Stimulated activated naive CD4-positive, alpha-beta T cell (primary cell): Measurements from ENCODE around the gene SERPINC1.
"Not testable (repeated sequence)": the region's sequence is repeated elsewhere in the genome, so short reads cannot be mapped to it uniquely, and the experiment has no call there.

ENCODE experiments used
- DNase-seq, 6 experiments: peaks; one replicate each; lab custom pipeline; 2025; lab: John Stamatoyannopoulos, UW

The SERPINC1 gene

GRCh38 chr1:173889885-173890284, 27.2 kb downstream of the SERPINC1 start:
- DNase-seq: no peak

- no peak for DNase-seq
Observed at GRCh38 chr1:173888749-173889148, 28.4 kb downstream of the SERPINC1 start.

- DNase-seq: no peak
Observed at GRCh38 chr1:173887627-173888026, 29.5 kb downstream of the SERPINC1 start.

- DNase-seq: no peak
Observed at GRCh38 chr1:173886746-173887611, 30.1 kb downstream of the SERPINC1 start.

GRCh38 chr1:173884701-173885100, 32.4 kb downstream of the SERPINC1 start:
- DNase-seq: no peak

GRCh38 chr1:173881117-173881516, 36.0 kb downstream of the SERPINC1 start:
- DNase-seq: not testable (repeated sequence)

- no peak for DNase-seq
Observed at GRCh38 chr1:173878251-173878650, 38.9 kb downstream of the SERPINC1 start.

- no peak for DNase-seq
Observed at GRCh38 chr1:173876732-173877131, 40.4 kb downstream of the SERPINC1 start.

- DNase-seq: no peak
Observed at GRCh38 chr1:173871500-173871899, 45.6 kb downstream of the SERPINC1 start.

GRCh38 chr1:173871091-173871490, 46.0 kb downstream of the SERPINC1 start:
- DNase-seq: no peak

GRCh38 chr1:173870252-173871075, 46.7 kb downstream of the SERPINC1 start:
- DNase-seq: peak in 1 of 6 experiments; percentile 7

- DNase-seq: no peak
Observed at GRCh38 chr1:173869021-173869359, 48.1 kb downstream of the SERPINC1 start.

- DNase-seq: peak; percentile 84 to 96 (median 92)
Observed at GRCh38 chr1:173868266-173869020, 48.7 kb downstream of the SERPINC1 start, which contains the start of gene ZBTB37. Gene ZBTB37, plus strand, starts transcription at chr1:173868380. Its CDS starts 1,846 bp downstream, at chr1:173870226.

- peak; percentile 96 to 99 (median 99) for DNase-seq
Observed at GRCh38 chr1:173867753-173868265, 49.3 kb downstream of the SERPINC1 start, which contains the start of gene GAS5. Gene GAS5, minus strand, starts transcription at chr1:173867989.

- peak in 1 of 6 experiments; percentile 68 for DNase-seq
Observed at GRCh38 chr1:173867141-173867752, 49.9 kb downstream of the SERPINC1 start.

- DNase-seq: no peak
Observed at GRCh38 chr1:173866413-173867115, 50.6 kb downstream of the SERPINC1 start.

- peak in 1 of 6 experiments; percentile 7 for DNase-seq
Observed at GRCh38 chr1:173865468-173866164, 51.5 kb downstream of the SERPINC1 start.

- DNase-seq: peak in 1 of 6 experiments; percentile 4
Observed at GRCh38 chr1:173864179-173864867, 52.8 kb downstream of the SERPINC1 start.
